ENCODE results near the gene PALLD. TPM values are rescaled to one million over a fixed set of nuclear protein-coding genes. Genes with fewer than 3 reads are reported as not detected.
A peak's percentile ranks its signal among the peaks of the same experiment; 100 is the strongest.

PALLD gene
- total and polyA plus RNA-seq, 2 experiments from 2014 or later, result 17.9 to 30.5 TPM

DNA sequence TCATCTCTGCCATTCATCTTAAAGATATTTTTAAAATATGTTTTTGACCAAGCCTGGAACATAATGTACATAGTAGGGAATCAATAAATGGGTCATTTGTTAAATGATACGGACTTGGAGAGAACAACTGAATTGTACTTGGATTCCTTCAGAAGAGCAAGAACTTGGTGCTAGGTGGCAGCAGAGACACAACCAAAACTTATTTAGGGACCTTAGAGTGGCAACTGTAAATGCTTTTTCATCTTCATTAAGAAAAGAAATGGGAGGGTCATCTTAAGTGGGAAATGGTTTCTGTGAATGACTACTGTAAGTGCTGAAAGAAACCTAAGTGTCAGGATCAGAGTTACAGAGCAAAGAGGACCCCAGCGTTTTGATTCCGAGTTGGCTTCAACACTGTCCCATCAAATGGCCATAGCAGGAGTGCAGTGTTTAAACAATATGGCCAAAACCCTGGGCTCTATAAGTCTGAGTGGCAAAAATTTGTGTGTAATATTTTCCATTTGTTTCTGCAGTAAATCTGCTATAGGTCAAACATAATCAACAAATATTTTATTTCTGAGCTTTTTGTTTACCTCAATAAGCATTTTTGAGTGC lies 213.6 kb downstream of the PALLD start:
- Histone ChIP-seq H3K36me3 (ENCODE audit: low read depth) (no peaks in the 10 kb centered on the region), H4K20me1 (ENCODE audit: insufficient read depth) (no peaks in the 10 kb centered on the region), H3K4me3 (no peak overlapping the region), H2AFZ (no peak overlapping the region), H3K4me2 (ENCODE audit: unreplicated experiment) (no peak overlapping the region), H3K9ac (no peak overlapping the region), H3F3A (ENCODE audit: insufficient read depth) (peaks cover 7% of the 10 kb centered on the region), H3K27me3 (replicated peaks; ENCODE audit: insufficient read depth) (no peaks in the 10 kb centered on the region), H3K4me1 (ENCODE audit: insufficient read depth) (peaks cover 28% of the 10 kb centered on the region), H3K9me3 (ENCODE audit: low read depth) (no peaks in the 10 kb centered on the region), H3K27ac (no peak overlapping the region), H3K79me2 (ENCODE audit: insufficient read depth) (no peaks in the 10 kb centered on the region), H3K9me2 (ENCODE audit: insufficient read depth) (no peaks in the 10 kb centered on the region)
- WGBS, 2 experiments (ENCODE audit: low coverage in 1 of 2, low lambda C conversion rate in 2 of 2, missing lambda C conversion rate in 2 of 2), result 45 to 56% methylated on average over 3 of the region's 3 CpGs
- in situ Hi-C loops (cut with MboI), result loop anchor here (10.0 kb wide), 1 partner anchor 204 kb away; no protein-coding TSS in a partner anchor
- no peak for TF ChIP-seq EZH2 (IDR thresholded peaks at IDR 0.05; ENCODE audit: insufficient read depth, poor library complexity, severe bottlenecking)
- no peak for TF ChIP-seq EZH2phosphoT487 (IDR thresholded peaks at IDR 0.05; ENCODE audit: insufficient read depth, low read depth)
- DNase-seq, result peak; percentile 69

DNA sequence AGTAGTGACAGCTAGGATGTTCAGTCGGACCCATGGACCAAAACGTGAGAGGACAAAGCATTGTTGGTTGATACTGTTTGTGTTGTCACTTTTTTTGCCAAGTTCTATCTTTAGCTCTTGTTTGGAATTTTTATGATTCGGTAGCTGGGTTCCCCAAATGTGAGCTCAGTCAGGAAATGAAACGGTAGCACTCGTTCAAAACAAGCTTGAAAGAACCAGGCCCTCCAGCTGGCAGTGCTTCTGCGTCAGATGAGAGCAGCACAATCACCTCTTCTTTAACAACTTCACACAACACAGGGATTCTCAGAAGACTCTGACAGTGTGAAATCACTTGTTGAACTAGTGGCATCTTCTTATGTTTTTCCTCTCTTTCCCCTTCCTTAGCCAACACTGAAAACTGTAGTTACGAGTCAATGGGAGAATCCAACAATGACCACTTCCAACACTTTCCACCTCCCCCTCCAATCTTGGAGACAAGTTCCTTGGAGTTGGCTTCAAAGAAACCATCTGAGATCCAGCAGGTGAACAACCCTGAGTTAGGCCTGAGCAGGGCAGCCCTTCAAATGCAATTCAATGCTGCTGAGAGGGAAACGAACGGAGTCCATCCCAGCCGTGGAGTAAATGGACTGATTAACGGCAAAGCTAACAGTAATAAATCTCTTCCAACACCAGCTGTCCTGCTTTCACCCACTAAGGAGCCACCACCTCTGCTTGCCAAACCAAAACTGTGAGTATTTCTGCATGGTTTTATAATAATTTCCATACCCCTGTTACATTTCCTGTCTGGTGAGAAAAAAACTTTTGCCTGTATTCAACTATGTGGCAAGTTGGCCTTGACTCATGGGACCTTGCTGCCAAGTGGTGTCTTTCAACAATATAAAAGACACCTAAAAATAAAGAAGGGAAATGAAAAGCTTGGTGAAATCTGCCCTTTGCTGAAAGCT lies 214.6 kb downstream of the PALLD start:
- H2AFZ ChIP-seq, result no peak overlapping the region
- in situ Hi-C loops (cut with MboI), result loop anchor here (10.0 kb wide), 1 partner anchor 203 kb away; no protein-coding TSS in a partner anchor
- H3K36me3 ChIP-seq (ENCODE audit: low read depth), result no peaks in the 10 kb centered on the region
- H3K9ac ChIP-seq, result no peak overlapping the region
- peaks cover 28% of the 10 kb centered on the region for H3K4me1 ChIP-seq (ENCODE audit: insufficient read depth)
- H3F3A ChIP-seq (ENCODE audit: insufficient read depth), result peaks cover 7% of the 10 kb centered on the region
- H3K4me3 ChIP-seq, result no peak overlapping the region
- no peaks in the 10 kb centered on the region for H4K20me1 ChIP-seq (ENCODE audit: insufficient read depth)
- H3K9me2 ChIP-seq (ENCODE audit: insufficient read depth), result no peaks in the 10 kb centered on the region
- peak overlapping the region; percentile 19 for H3K27ac ChIP-seq
- no peaks in the 10 kb centered on the region for H3K79me2 ChIP-seq (ENCODE audit: insufficient read depth)
- 26% methylated on average over 11 of the region's 11 CpGs for WGBS, 2 experiments (ENCODE audit: low coverage in 1 of 2, low lambda C conversion rate in 2 of 2, missing lambda C conversion rate in 2 of 2)
- peak; percentile 91 for DNase-seq
- H3K27me3 ChIP-seq (replicated peaks; ENCODE audit: insufficient read depth), result no peaks in the 10 kb centered on the region
- TF ChIP-seq EZH2 (IDR thresholded peaks at IDR 0.05; ENCODE audit: insufficient read depth, poor library complexity, severe bottlenecking) (no peak), EZH2phosphoT487 (IDR thresholded peaks at IDR 0.05; ENCODE audit: insufficient read depth, low read depth) (no peak)
- no peaks in the 10 kb centered on the region for H3K9me3 ChIP-seq (ENCODE audit: low read depth)
- H3K4me2 ChIP-seq (ENCODE audit: unreplicated experiment), result peak overlapping the region; percentile 27

DNA sequence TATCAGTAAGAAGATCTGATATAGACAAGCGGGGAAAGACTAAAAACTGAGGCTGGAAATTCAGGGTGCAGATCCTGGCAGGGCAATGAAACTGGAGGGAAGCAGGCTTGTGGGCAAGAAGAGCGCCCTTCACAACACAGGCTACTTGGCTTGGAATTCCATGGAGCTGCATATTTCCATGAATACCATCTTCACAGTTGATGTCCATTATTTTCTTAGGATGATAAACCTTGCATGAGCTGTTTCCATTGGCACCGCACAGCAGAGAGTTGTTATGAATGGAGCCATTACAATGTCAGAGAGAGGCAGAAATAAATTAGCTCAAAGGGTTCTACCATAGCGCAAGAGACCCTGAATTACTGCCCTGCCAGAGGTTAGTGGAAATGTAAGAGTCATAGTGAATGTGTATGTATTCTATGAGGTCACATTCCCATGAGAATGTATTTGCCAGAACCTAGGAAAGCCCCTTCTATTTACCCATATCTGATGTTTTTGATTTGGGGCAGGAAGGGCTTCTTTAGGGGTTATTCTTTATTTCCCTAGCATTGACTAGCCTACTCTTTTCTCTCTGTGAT lies 215.6 kb downstream of the PALLD start:
- Histone ChIP-seq H3K9ac (no peak overlapping the region), H3K4me3 (no peak overlapping the region), H3K27me3 (replicated peaks; ENCODE audit: insufficient read depth) (no peaks in the 10 kb centered on the region), H3K4me1 (ENCODE audit: insufficient read depth) (peaks cover 23% of the 10 kb centered on the region), H3K27ac (0 out of 2 replicates have a peak overlapping the region, but pooled peaks have one; percentile 19), H3K9me3 (ENCODE audit: low read depth) (no peaks in the 10 kb centered on the region), H3K79me2 (ENCODE audit: insufficient read depth) (no peaks in the 10 kb centered on the region), H2AFZ (no peak overlapping the region), H3K9me2 (ENCODE audit: insufficient read depth) (no peaks in the 10 kb centered on the region), H3K4me2 (ENCODE audit: unreplicated experiment) (no peak overlapping the region), H4K20me1 (ENCODE audit: insufficient read depth) (no peaks in the 10 kb centered on the region), H3F3A (ENCODE audit: insufficient read depth) (peaks cover 7% of the 10 kb centered on the region), H3K36me3 (ENCODE audit: low read depth) (no peaks in the 10 kb centered on the region)
- TF ChIP-seq EZH2 (IDR thresholded peaks at IDR 0.05; ENCODE audit: insufficient read depth, poor library complexity, severe bottlenecking) (no peak), EZH2phosphoT487 (IDR thresholded peaks at IDR 0.05; ENCODE audit: insufficient read depth, low read depth) (no peak)
- in situ Hi-C loops (cut with MboI), result loop anchor here (10.0 kb wide), 1 partner anchor 202 kb away; no protein-coding TSS in a partner anchor
- no peak for DNase-seq
- 92 to 96% methylated on average over 4 of the region's 4 CpGs for WGBS, 2 experiments (ENCODE audit: low coverage in 1 of 2, low lambda C conversion rate in 2 of 2, missing lambda C conversion rate in 2 of 2)

DNA sequence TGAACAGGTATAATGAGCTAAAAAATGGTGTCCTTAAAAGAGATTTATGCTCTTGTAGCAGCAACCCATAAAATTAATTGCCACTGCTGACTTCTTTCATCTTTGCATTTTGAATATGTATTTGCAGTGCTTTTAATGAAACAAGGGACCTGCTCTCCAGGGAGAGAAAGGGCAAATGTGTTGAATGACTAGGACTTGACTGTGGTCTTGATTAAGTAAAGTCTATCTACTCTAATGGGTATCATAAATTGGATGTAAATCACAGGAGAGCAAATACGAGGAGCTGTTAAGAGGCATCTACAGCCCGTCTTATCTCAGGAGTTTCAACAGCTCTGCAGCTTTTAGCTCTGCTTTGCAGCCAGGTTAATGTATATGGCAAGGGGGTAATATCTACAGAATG lies 216.4 kb downstream of the PALLD start:
- Histone ChIP-seq H3K79me2 (ENCODE audit: insufficient read depth) (no peaks in the 10 kb centered on the region), H3K9ac (no peak overlapping the region)

More for the DNA sequence above, 216.4 kb downstream of the PALLD start:
- H3K9me3 ChIP-seq (ENCODE audit: low read depth), result no peaks in the 10 kb centered on the region
- WGBS, 2 experiments (ENCODE audit: low coverage in 1 of 2, low lambda C conversion rate in 2 of 2, missing lambda C conversion rate in 2 of 2), result 95 to 100% methylated on average over 2 of the region's 2 CpGs
- in situ Hi-C loops (cut with MboI), result loop anchor here (10.0 kb wide), 1 partner anchor 202 kb away; no protein-coding TSS in a partner anchor
- H3K4me3 ChIP-seq, result no peak overlapping the region
- no peak overlapping the region for H3K4me2 ChIP-seq (ENCODE audit: unreplicated experiment)
- no peaks in the 10 kb centered on the region for H3K27me3 ChIP-seq (replicated peaks; ENCODE audit: insufficient read depth)
- H3F3A ChIP-seq (ENCODE audit: insufficient read depth), result peaks cover 10% of the 10 kb centered on the region
- no peaks in the 10 kb centered on the region for H3K36me3 ChIP-seq (ENCODE audit: low read depth)
- H3K9me2 ChIP-seq (ENCODE audit: insufficient read depth), result no peaks in the 10 kb centered on the region
- H3K27ac ChIP-seq, result no peak overlapping the region
- H3K4me1 ChIP-seq (ENCODE audit: insufficient read depth), result peaks cover 22% of the 10 kb centered on the region
- DNase-seq, result no peak
- TF ChIP-seq EZH2 (IDR thresholded peaks at IDR 0.05; ENCODE audit: insufficient read depth, poor library complexity, severe bottlenecking) (no peak), EZH2phosphoT487 (IDR thresholded peaks at IDR 0.05; ENCODE audit: insufficient read depth, low read depth) (no peak)
- no peaks in the 10 kb centered on the region for H4K20me1 ChIP-seq (ENCODE audit: insufficient read depth)
- no peak overlapping the region for H2AFZ ChIP-seq

Data from GM23248 (cell line).